Kasumi-1 (cell line): ENCODE results near the gene MSRB3.

Experiments
- DNase-seq, 2 experiments: peaks; one replicate each; lab custom pipeline; 2025; lab: John Stamatoyannopoulos, UW

MSRB3 gene

GRCh38 chr12:65497660-65498059, 219.2 kb downstream of the MSRB3 start:
- no peak for DNase-seq

DNA sequence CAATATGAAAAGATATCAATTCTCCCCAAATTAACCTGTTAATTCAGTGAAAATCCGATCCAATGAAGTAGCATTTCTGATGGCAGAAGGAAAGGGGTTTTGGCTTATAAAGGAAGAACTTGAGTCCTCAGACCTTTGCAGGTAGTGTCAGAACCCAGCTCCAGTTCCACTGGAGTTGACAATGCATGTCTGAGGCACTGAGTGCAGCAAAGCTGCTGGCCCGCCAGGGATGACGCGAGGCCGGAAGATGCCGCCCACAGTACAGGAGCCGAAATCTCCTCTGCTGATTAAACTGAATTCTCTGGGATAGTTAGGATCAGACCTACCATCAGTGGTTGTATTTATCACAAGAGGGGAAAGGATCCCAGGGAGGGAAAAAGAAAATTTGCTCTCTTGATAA, 220.7 kb downstream of the MSRB3 start:
- no peak for DNase-seq

DNA sequence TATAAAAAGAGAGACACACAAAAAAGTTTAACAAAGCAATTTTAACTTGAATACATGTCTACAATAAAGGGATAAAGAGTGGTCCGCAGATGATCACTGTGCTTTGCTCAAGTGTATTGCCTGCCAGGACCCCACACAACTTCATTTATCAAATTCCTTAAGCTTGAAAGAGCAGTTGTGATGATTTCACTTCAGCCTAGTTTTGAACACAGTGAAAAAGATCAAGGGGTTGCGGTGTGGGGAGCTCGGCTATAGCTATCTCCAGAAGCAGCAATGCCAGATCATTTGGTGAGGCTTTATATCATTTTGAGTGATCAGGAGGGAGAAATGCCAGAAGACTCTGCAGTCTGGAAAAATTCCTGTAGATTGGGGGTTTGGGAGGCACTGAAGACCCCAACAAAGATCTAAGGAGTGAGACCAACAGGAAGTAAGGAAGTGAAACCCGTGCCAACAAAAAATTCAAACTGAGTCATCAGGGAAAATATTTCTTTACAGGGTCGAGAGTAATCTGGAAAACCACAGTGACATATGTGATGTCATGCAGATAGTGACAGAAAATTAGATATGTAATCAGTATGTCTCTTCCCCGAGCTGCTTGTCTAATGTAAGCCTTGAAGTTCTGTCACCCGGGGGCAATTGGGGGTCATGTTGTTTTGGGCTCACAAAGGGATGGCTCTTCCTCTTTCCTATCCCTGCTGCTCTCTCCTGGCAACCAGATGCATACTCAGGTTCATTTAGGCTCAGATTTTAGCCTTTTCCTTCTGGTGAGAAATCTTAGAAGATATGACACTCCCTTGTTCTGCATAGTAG, 221.8 kb downstream of the MSRB3 start:
- DNase-seq, result no peak

GRCh38 chr12:65501093-65501621, 222.7 kb downstream of the MSRB3 start:
- DNase-seq, result no peak

DNA sequence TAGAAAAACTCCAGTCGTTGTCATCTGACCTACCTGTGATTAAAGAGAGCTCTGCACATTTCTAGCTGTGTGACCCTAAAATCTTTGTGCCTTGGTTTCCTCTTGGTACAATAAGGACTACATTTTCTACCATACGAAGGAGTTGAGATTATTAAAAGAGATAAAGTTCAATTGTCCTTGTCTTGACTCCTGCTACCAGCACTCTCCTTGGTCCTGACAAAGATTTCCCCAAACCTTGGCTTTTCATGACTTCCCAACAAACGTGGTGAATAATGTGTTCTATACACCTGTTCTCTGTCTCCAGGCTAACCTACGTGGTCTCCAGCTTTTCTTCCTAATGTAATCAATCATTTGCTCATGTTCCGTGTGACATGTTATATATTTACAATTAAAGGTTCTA, 223.5 kb downstream of the MSRB3 start:
- no peak for DNase-seq

- no peak for DNase-seq
Measured at GRCh38 chr12:65504417-65504816, 225.9 kb downstream of the MSRB3 start.

DNA sequence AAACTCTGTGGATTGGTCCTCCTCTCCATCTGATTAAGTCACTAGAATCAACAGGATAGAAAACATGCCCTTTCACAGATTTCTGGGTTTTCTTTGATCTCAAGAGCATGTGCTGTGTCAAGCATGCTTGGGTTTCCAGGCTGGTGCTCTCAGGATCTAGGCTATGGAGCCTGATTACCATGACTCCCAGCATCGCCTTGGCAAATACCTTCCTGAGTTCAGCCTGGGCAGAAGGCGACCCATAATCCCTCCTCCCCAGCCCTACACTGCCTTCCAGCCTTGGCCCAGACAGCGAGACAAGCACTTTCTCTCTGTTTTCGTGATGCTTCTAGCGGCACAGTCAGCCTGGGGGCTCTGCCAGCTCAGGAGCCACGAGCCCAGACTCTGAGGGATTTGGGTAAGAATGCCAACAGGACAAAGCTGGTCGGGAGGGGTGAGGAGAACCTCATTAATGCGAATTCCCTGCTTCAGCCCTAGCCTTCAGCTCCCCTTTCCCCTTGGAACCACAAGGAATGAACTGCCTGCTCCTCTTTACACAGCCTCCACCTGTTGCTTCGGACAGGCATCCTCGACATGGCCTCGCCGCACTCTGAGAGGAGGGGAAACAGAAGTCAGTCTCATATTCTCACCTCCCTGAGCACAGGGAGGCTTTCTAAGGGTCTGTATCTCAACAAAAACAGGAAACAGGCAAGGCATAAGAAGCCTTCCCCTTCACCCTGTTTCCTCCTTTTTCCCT, 227.1 kb downstream of the MSRB3 start:
- no peak for DNase-seq

DNA sequence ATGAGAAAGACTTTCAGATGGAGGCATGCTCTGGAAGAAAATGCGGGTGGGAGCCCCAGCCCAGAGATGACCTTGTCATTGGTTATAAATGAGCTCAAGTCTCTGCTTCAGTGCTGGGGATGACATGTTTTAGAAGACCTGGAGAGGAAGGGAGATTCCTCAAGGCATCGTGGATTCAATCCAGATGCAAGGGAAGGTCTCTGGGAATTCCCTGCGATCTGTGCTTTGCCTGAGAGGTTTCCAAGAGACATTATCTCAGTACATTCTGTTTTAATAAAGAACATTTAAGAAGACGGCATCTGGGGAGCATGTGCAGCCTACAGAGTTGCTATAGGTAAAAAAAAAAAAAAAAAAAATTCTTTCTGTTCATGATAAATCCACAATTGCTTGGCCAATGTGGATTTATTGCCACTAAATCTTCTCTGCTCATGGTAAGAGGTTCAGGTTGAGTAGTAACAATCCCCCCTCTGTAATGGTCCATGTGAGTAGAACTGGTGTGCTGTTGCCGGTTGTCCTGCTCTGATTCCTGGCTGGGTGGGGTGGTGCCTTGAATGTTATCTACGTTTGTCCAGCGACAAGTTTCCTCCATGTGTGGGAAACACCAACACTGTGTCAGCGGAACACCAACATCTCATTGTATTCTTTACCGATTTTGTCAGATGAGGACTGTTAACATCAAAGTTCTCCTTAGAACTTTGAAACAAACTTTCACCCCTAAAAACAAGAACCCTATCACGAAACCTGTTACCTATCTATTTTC, 230.0 kb downstream of the MSRB3 start:
- DNase-seq, result no peak

- no peak for DNase-seq
Measured at GRCh38 chr12:65510007-65510406, 231.5 kb downstream of the MSRB3 start.

DNA sequence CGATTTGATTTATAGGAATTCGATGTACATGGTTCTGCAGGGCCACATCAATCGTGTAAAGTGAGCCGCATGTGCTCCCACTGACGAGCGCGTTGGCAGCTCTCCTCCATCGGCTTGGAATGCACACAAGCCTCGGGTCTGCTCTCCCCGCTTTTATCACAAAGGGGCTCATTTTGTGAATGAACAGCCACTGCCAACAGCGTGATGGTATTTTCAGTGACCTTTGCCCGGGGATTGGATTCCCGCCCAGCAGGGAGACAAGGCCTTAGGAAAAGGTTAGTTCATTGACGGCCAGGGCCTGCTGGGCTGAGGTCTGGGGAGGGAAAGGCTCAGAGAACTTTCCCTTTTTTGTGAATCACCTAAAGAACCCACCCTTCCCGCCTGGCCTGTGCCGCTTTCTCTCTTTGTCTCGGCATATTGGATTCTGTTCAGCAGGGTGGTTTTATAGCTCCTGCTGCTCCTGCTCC, 232.1 kb downstream of the MSRB3 start:
- no peak for DNase-seq

GRCh38 chr12:65511134-65511834, 232.8 kb downstream of the MSRB3 start:
- DNase-seq, result no peak

- no peak for DNase-seq
Measured at GRCh38 chr12:65511912-65512311, 233.4 kb downstream of the MSRB3 start.
